Osteoblast (primary cell): ENCODE data around the gene RABEP1. TPM values are rescaled to one million over a fixed set of nuclear protein-coding genes. Genes with fewer than 3 reads are reported as not detected.

Experiments used
- DNase-seq: peaks from one replicate; pipeline ENCODE4 v3.0.0; 2011; ENCODE audit warnings: low spot score, mixed read lengths; ENCODE audit not compliant: insufficient read length; ENCODE audit errors: missing footprints
- H2AFZ ChIP-seq: 2 replicates; pipeline ENCODE4 v1.6.0; 2011; ENCODE audit warnings: mild to moderate bottlenecking, low read length
- H3K27ac ChIP-seq: 2 replicates; pipeline ENCODE4 v1.5.1; 2011; ENCODE audit warnings: mild to moderate bottlenecking, low read depth, low read length, moderate library complexity
- H3K27me3 ChIP-seq: 2 replicates; pipeline ENCODE4 v1.6.0; 2012; ENCODE audit warnings: mild to moderate bottlenecking, control low read depth, inconsistent platforms, low read length, moderate library complexity; ENCODE audit not compliant: insufficient read depth
- H3K36me3 ChIP-seq: 2 replicates; pipeline ENCODE4 v1.5.1; 2011; ENCODE audit warnings: mild to moderate bottlenecking, low read length, control low read depth, moderate library complexity; ENCODE audit not compliant: insufficient read depth
- H3K4me1 ChIP-seq: 2 replicates; pipeline ENCODE4 v1.5.1; 2011; ENCODE audit warnings: mild to moderate bottlenecking, low read length, control low read depth, moderate library complexity; ENCODE audit not compliant: insufficient read depth
- H3K4me2 ChIP-seq: 2 replicates; pipeline ENCODE4 v1.6.0; 2011; ENCODE audit warnings: mild to moderate bottlenecking, low read length; ENCODE audit not compliant: insufficient read depth
- H3K4me3 ChIP-seq: fragments of 200-600 bp; sonication (generic); 3 replicates; pipeline ENCODE4 v1.5.1; 2012; ENCODE audit warnings: mild to moderate bottlenecking, low read length, inconsistent platforms; ENCODE audit not compliant: insufficient read depth
- H3K79me2 ChIP-seq: 2 replicates; pipeline ENCODE4 v1.6.0; 2012; ENCODE audit warnings: mild to moderate bottlenecking, low read length, control low read depth, inconsistent platforms; ENCODE audit not compliant: insufficient read depth
- H3K9me3 ChIP-seq: 2 replicates; pipeline ENCODE4 v1.5.1; 2011; ENCODE audit warnings: low read depth, low read length, control low read depth
- H4K20me1 ChIP-seq: 2 replicates; pipeline ENCODE4 v1.6.0; 2012; ENCODE audit warnings: mild to moderate bottlenecking, low read length, control low read depth; ENCODE audit not compliant: insufficient read depth
- total RNA-seq: library from RNA; depleted of rRNA; stranded (reverse); fragments of >200 nt; gene quantifications from 2 replicates; pipeline ENCODE4 v1.2.3, GENCODE V29; 2012
- TF ChIP-seq, protein P1 (sequence below): IDR thresholded peaks from 2 replicates; pipeline ENCODE4 v1.5.1; 2011; ENCODE audit warnings: mild to moderate bottlenecking, low read depth, low read length, moderate library complexity; ENCODE audit errors: extremely low read depth

RABEP1 gene
- total RNA-seq, 1 donor = 59.4 TPM

DNA sequence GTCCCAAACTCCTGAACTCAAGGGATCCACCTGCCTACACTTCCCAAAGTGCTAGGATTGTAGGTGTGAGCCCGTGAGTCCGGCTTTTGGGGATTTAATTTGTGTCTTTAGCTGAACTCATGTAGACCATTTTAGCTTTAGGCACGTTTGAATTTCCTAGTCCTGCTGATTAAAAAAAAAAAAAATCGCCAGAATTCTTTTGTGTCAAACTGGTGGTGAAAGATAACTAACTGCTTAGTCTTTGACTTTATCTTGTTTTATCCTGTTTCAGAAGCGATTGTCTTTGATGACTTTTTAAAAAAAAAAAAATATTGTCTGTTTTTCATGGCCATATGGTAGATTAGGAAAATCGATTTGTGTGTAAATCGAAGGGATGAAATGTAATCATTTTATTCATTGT lies 2.6 kb downstream of the RABEP1 start:
- Histone ChIP-seq H2AFZ (no peak overlapping the region), H3K4me3 (no peak overlapping the region), H3K4me2 (no peak overlapping the region), H4K20me1 (peaks cover 37% of the 10 kb centered on the region), H3K79me2 (peaks cover 75% of the 10 kb centered on the region), H3K36me3 (no peaks in the 10 kb centered on the region), H3K27me3 (no peaks in the 10 kb centered on the region), H3K27ac (no peak overlapping the region), H3K4me1 (peaks cover 19% of the 10 kb centered on the region), H3K9me3 (no peaks in the 10 kb centered on the region)
- no peak for DNase-seq
- TF ChIP-seq, protein P1, sequence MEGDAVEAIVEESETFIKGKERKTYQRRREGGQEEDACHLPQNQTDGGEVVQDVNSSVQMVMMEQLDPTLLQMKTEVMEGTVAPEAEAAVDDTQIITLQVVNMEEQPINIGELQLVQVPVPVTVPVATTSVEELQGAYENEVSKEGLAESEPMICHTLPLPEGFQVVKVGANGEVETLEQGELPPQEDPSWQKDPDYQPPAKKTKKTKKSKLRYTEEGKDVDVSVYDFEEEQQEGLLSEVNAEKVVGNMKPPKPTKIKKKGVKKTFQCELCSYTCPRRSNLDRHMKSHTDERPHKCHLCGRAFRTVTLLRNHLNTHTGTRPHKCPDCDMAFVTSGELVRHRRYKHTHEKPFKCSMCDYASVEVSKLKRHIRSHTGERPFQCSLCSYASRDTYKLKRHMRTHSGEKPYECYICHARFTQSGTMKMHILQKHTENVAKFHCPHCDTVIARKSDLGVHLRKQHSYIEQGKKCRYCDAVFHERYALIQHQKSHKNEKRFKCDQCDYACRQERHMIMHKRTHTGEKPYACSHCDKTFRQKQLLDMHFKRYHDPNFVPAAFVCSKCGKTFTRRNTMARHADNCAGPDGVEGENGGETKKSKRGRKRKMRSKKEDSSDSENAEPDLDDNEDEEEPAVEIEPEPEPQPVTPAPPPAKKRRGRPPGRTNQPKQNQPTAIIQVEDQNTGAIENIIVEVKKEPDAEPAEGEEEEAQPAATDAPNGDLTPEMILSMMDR = no peak

DNA sequence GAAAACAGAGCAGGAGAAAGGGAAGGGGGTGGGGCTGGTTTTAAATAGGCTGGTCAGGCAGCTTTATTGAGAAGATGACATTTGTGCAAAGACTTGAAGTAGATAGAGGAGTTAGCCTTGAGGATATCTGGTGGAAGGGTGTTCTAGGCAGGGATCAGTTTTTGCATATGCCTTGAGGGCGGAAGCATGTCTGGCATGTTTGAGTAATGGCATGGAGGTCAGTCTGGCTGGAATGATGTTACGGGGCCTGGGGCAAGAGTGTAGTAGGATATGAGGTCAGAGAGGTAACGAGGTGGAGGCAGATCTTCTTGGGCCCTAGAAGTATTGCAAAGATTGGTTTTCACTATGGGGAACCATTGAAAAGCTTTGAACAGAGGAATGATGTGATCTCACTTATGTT lies 4.8 kb downstream of the RABEP1 start:
- Histone ChIP-seq H3K4me2 (no peak overlapping the region), H3K27me3 (no peaks in the 10 kb centered on the region), H3K4me1 (peaks cover 15% of the 10 kb centered on the region), H3K4me3 (no peak overlapping the region), H4K20me1 (peaks cover 46% of the 10 kb centered on the region), H2AFZ (no peak overlapping the region), H3K27ac (no peak overlapping the region), H3K79me2 (peaks cover 94% of the 10 kb centered on the region), H3K36me3 (no peaks in the 10 kb centered on the region), H3K9me3 (no peaks in the 10 kb centered on the region)
- TF ChIP-seq, protein P1 = no peak
- DNase-seq = no peak

DNA sequence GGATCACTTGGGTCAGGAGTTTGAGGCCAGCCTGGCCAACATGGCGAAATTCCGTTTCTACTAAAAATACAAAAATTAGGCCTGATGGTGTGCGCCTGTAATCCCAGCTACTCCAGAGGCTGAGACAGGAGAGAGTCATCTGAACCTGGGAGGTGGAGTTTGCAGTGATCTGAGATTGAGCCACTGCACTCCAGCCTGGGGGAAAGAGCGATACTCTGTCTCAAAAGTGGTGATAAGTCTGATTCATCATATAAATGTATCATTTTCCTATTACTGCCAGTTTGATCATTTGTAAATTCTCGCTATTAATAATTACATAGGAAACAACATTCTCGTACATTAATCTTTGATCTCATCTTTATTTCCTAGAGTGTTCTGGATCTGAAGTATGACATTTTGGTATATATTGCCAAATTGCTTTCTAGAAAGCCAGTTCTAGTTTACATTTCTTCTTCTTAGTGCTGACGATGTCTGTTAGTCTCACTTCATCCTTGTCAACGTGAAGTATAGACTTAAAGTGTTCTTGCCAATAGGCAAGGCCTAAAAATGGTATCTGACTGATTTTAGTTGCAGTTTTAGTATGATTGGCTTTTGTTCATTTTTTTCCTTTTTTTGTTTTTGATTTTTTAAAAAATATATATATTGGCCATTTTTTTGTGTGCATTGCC lies 9.7 kb downstream of the RABEP1 start:
- TF ChIP-seq, protein P1 = no peak
- Histone ChIP-seq H3K36me3 (no peaks in the 10 kb centered on the region), H3K27ac (no peak overlapping the region), H3K4me1 (peaks cover under 1% of the 10 kb centered on the region), H2AFZ (no peak overlapping the region), H3K79me2 (peaks cover 93% of the 10 kb centered on the region), H4K20me1 (peaks cover 27% of the 10 kb centered on the region), H3K4me2 (no peak overlapping the region), H3K4me3 (no peak overlapping the region), H3K27me3 (no peaks in the 10 kb centered on the region), H3K9me3 (no peaks in the 10 kb centered on the region)
- DNase-seq = no peak

DNA sequence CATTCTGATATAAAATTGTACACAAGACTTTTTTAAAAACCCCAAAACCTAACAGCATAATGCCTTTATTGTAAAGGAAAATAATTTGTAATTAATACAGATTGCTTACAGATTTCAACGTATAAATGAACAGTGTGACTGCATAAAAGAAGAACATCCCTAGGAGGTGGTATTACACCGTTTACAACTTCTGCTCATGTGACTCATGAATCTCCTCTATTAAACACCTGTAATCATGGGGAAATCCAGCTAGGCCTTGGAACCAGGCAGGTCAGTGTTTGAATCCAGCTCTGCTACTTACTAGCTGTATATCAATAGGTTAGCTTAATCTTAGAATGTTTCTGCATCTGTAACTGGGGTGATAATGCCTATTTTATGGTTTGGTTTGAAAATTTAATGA lies 15.2 kb downstream of the RABEP1 start:
- H3K9me3 ChIP-seq = no peaks in the 10 kb centered on the region
- no peak for DNase-seq
- H3K36me3 ChIP-seq = no peaks in the 10 kb centered on the region
- H3K4me2 ChIP-seq = no peak overlapping the region
- no peaks in the 10 kb centered on the region for H3K27me3 ChIP-seq
- H4K20me1 ChIP-seq = peaks cover 33% of the 10 kb centered on the region
- H2AFZ ChIP-seq = no peak overlapping the region
- H3K27ac ChIP-seq = no peak overlapping the region
- H3K4me3 ChIP-seq = no peak overlapping the region
- peaks cover 4% of the 10 kb centered on the region for H3K4me1 ChIP-seq
- H3K79me2 ChIP-seq = peaks cover 91% of the 10 kb centered on the region
- TF ChIP-seq, protein P1 = no peak
